GM19023 (cell line): Measurements from ENCODE around the gene GFPT2.
"Not testable (repeated sequence)": the region's sequence is repeated elsewhere in the genome, so short reads cannot be mapped to it uniquely, and the experiment has no call there.

ENCODE experiments used
- ATAC-seq: cut with Tn5 transposase; IDR thresholded peaks from one replicate; pipeline ENCODE4 v1.9.1; 2021; ENCODE audit warnings: mild to moderate bottlenecking, moderate library complexity; ENCODE audit not compliant: unreplicated experiment

Gene GFPT2

GRCh38 chr5:180313677-180314505 is 39.2 kb downstream of the GFPT2 start:
- ATAC-seq = peak; percentile 84

GRCh38 chr5:180311216-180311615 is 41.9 kb downstream of the GFPT2 start:
- no peak for ATAC-seq

- ATAC-seq = no peak
Measured at GRCh38 chr5:180306796-180307195, 46.3 kb downstream of the GFPT2 start.

- no peak for ATAC-seq
Measured at GRCh38 chr5:180305481-180305880, 47.7 kb downstream of the GFPT2 start.

- ATAC-seq = no peak
Measured at GRCh38 chr5:180304431-180305375, 48.4 kb downstream of the GFPT2 start.

GRCh38 chr5:180304016-180304292 is 49.2 kb downstream of the GFPT2 start:
- no peak for ATAC-seq

GRCh38 chr5:180303226-180304015 is 49.7 kb downstream of the GFPT2 start:
- no peak for ATAC-seq

GRCh38 chr5:180302256-180302655 is 50.9 kb downstream of the GFPT2 start:
- no peak for ATAC-seq

- ATAC-seq = no peak
Measured at GRCh38 chr5:180301253-180301652, 51.9 kb downstream of the GFPT2 start.

GRCh38 chr5:180299526-180299925 is 53.6 kb downstream of the GFPT2 start:
- no peak for ATAC-seq

- not testable (repeated sequence) for ATAC-seq
Measured at GRCh38 chr5:180299014-180299413, 54.1 kb downstream of the GFPT2 start.

- ATAC-seq = no peak
Measured at GRCh38 chr5:180297587-180298282, 55.4 kb downstream of the GFPT2 start.

- no peak for ATAC-seq
Measured at GRCh38 chr5:180296771-180297170, 56.4 kb downstream of the GFPT2 start.

GRCh38 chr5:180294913-180295555 is 58.1 kb downstream of the GFPT2 start:
- no peak for ATAC-seq

GRCh38 chr5:180294411-180294810 is 58.7 kb downstream of the GFPT2 start:
- no peak for ATAC-seq

GRCh38 chr5:180291943-180292831 is 60.9 kb downstream of the GFPT2 start, which contains the start of gene MAPK9:
Gene MAPK9, minus strand, starts transcription at chr5:180292083. Its CDS starts 11,522 bp downstream, at chr5:180280561.
- peak; percentile 84 for ATAC-seq

GRCh38 chr5:180291234-180291940 is 61.7 kb downstream of the GFPT2 start:
- peak; percentile 37 for ATAC-seq

GRCh38 chr5:180290568-180291233 is 62.4 kb downstream of the GFPT2 start:
- ATAC-seq = no peak
